Neural crest cell (in vitro differentiated cells): ENCODE results near the gene TDRD9. TPM values are rescaled to one million over a fixed set of nuclear protein-coding genes. Genes with fewer than 3 reads are reported as not detected.
"Not testable (repeated sequence)": the region's sequence is repeated elsewhere in the genome, so short reads cannot be mapped to it uniquely, and the experiment has no call there.

Experiments
- DNase-seq: peaks from one replicate; pipeline ENCODE4 v3.0.0; 2021; ENCODE audit warnings: low read depth, mixed read lengths, low spot score
- H3K27ac Mint-ChIP-seq: one replicate; pipeline ENCODE4 v1.8.0; 2021; ENCODE audit warnings: mild to moderate bottlenecking, mixed read lengths; ENCODE audit not compliant: unreplicated experiment
- H3K27me3 Mint-ChIP-seq: 2 replicates; pipeline ENCODE4 v1.8.0; 2021; ENCODE audit warnings: low read depth, mild to moderate bottlenecking, mixed read lengths
- H3K36me3 Mint-ChIP-seq: 2 replicates; pipeline ENCODE4 v1.8.0; 2021; ENCODE audit warnings: low read depth, mild to moderate bottlenecking, mixed read lengths
- H3K4me1 Mint-ChIP-seq: 2 replicates; pipeline ENCODE4 v1.8.0; 2021; ENCODE audit warnings: mixed read lengths
- H3K4me3 Mint-ChIP-seq: one replicate; pipeline ENCODE4 v1.8.0; 2021; ENCODE audit warnings: mild to moderate bottlenecking, mixed read lengths
- H3K9me3 Mint-ChIP-seq: 2 replicates; pipeline ENCODE4 v1.8.0; 2021; ENCODE audit warnings: mixed read lengths
- total RNA-seq: library from RNA; stranded (reverse); gene quantifications from 2 replicates; pipeline ENCODE4 v1.2.1, GENCODE V29; 2021
- TF ChIP-seq, protein P1 (sequence below): fragments of 200-600 bp; sonication (generic); conservative IDR thresholded peaks from 2 replicates; pipeline ENCODE4 v1.5.0; 2021; ENCODE audit warnings: antibody characterized with exemption, mild to moderate bottlenecking

The TDRD9 gene
- total RNA-seq, 1 donor from 2014 or later: not detected

DNA sequence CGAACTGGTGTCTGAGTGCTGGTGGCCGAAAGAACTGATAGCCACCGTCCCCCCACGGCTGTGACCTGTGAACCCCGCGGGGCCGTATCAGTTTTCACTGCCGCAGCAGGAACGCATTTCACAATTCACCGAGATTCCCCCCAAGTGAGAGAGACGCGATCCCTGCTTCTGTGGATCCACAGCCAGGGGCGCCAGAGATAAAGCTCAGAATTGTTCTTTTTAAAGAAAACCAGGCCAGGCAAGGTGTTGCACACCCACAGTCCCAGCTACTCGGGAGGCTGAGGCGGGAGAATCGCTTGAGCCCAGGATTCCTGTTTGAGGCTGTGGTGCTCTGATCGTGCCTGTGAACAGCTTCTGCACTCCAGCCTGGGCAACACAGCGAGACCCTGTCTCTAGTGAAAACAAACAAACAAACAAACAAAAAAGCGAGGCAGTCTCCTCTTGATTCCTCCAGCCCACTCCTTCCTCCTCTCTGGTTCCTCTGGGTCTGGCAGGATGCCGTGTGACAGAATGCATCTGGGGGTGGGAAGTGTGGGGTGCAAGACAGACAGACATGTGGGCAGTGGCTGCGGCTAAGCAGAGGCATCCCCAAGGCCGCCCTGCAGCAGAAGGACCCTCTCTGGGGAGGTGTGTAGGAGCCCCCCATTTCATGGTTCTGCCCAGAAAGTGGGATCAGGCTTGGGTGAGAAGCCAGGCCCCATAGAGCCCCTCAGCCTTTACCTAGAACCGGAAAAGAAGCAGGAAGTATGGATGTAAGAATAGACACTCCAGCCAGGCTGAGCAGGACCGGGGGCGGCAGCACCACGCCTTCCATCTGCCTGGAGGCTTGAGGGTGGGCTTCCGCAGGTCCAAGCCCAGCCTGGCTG lies 41.7 kb upstream of the TDRD9 start:
- Mint-ChIP-seq H3K27me3 (peaks cover 5% of the 10 kb centered on the region), H3K9me3 (no peaks in the 10 kb centered on the region), H3K27ac (no peak overlapping the region), H3K4me3 (no peak overlapping the region), H3K4me1 (peaks cover 8% of the 10 kb centered on the region), H3K36me3 (no peaks in the 10 kb centered on the region)
- no peak for DNase-seq
- TF ChIP-seq, protein P1, sequence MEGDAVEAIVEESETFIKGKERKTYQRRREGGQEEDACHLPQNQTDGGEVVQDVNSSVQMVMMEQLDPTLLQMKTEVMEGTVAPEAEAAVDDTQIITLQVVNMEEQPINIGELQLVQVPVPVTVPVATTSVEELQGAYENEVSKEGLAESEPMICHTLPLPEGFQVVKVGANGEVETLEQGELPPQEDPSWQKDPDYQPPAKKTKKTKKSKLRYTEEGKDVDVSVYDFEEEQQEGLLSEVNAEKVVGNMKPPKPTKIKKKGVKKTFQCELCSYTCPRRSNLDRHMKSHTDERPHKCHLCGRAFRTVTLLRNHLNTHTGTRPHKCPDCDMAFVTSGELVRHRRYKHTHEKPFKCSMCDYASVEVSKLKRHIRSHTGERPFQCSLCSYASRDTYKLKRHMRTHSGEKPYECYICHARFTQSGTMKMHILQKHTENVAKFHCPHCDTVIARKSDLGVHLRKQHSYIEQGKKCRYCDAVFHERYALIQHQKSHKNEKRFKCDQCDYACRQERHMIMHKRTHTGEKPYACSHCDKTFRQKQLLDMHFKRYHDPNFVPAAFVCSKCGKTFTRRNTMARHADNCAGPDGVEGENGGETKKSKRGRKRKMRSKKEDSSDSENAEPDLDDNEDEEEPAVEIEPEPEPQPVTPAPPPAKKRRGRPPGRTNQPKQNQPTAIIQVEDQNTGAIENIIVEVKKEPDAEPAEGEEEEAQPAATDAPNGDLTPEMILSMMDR: peak; percentile 36

DNA sequence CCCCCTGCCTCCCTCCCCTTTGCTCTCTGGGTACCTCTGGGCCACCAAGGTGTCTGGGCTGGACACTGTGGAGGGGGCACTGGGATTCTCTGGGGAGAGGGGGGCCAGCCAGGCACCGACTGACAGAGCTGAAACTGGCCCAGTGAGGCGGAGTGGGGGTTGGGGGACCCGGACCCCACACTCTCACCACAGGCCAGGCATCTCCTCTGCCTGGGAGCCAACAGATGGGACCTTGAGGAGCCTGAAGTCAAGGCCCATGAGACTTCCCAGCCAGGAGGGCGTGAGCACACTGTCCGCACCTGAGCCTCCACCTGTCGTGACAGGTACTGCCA lies 41.1 kb upstream of the TDRD9 start:
- peaks cover 8% of the 10 kb centered on the region for H3K4me1 Mint-ChIP-seq
- H3K27me3 Mint-ChIP-seq: peaks cover 5% of the 10 kb centered on the region
- TF ChIP-seq, protein P1: no peak
- H3K9me3 Mint-ChIP-seq: no peaks in the 10 kb centered on the region
- no peak overlapping the region for H3K27ac Mint-ChIP-seq
- no peaks in the 10 kb centered on the region for H3K36me3 Mint-ChIP-seq
- H3K4me3 Mint-ChIP-seq: no peak overlapping the region
- DNase-seq: no peak

DNA sequence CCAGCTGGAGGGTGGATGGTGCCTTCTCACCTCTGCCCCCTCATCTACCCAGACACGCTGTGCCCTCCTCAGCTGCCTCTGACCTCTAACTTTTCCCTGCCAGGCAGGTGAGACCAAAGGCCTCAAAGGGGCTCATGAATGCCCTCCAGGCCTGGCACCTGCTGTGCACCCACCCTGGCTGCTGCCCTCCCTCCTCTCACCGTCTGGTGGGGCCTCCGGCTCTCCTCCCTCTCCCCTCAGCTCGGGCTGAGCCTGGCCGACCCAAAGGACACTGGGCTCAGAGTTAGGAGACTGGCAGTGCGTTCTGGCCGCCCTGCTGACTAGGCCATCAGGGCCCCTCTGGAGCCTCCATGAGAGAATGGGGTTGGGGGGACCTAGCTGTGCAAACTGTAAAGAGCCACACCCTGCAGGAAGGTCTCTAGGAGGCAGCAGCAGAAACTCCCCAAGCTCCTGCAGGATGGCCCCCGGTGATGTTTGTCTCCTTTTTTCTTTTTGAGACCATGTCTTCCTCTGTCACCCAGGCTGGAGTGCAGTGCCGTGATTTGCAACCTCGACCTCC lies 40.6 kb upstream of the TDRD9 start:
- H3K9me3 Mint-ChIP-seq: no peaks in the 10 kb centered on the region
- TF ChIP-seq, protein P1: no peak
- H3K27ac Mint-ChIP-seq: no peak overlapping the region
- peaks cover 8% of the 10 kb centered on the region for H3K4me1 Mint-ChIP-seq
- no peaks in the 10 kb centered on the region for H3K36me3 Mint-ChIP-seq
- peaks cover 5% of the 10 kb centered on the region for H3K27me3 Mint-ChIP-seq
- DNase-seq: no peak
- no peak overlapping the region for H3K4me3 Mint-ChIP-seq

DNA sequence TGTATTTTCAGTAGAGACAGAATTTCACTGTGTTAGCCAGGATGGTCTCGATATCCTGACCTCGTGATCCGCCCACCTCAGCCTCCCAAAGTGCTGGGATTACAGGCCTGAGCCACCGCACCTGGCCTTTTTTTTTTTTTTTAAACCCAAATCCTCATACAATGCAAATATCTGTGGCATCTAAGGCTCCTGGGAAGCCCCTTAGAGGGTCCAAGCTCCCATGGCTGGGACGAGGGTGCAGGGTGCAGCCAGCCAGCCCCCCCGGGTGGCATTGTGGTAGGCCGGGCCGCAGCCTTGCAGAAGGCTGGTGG lies 39.3 kb upstream of the TDRD9 start:
- DNase-seq, H3K9me3 Mint-ChIP-seq, H3K36me3 Mint-ChIP-seq, H3K4me1 Mint-ChIP-seq, H3K27ac Mint-ChIP-seq, H3K27me3 Mint-ChIP-seq, H3K4me3 Mint-ChIP-seq: not testable (repeated sequence)

DNA sequence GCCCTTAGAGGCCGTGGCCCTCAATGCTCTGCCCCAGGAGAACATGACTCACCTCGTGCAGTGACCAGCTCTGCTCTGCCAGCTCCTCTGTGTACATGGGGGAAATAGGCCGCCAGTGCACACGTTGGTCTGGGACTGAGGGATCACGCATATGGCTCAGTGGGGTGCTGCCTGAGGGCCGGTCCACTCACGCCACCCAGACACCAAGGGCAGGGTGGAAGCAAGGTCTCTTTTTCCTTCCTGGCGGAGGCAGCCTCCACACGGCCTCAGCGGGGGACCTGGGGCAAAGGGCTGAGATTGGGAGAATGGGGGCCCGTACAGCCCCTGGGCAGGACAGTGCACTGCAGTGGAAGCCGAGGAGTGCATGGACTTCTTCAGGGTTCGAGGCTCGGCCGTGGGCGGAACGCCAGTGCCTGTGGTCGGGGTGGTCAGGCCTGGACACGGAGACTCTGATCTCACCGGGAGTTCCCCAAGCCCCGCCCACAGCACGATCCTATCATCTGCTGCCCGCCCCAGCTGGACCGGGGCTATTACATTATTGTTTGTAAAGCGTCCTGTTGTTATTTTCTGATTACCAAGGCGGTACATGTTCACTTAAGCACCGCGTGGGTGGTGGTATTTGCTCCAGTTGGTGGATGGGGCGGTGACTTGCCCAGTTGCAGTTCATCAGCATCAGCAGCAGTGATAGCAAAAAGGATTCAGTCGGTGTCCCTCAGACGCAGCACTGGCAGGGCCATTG lies 38.8 kb upstream of the TDRD9 start:
- no peak for DNase-seq
- Mint-ChIP-seq H3K4me3 (no peak overlapping the region), H3K27me3 (peaks cover 5% of the 10 kb centered on the region), H3K9me3 (no peaks in the 10 kb centered on the region), H3K4me1 (peaks cover 8% of the 10 kb centered on the region), H3K36me3 (no peaks in the 10 kb centered on the region), H3K27ac (no peak overlapping the region)
- TF ChIP-seq, protein P1: no peak

DNA sequence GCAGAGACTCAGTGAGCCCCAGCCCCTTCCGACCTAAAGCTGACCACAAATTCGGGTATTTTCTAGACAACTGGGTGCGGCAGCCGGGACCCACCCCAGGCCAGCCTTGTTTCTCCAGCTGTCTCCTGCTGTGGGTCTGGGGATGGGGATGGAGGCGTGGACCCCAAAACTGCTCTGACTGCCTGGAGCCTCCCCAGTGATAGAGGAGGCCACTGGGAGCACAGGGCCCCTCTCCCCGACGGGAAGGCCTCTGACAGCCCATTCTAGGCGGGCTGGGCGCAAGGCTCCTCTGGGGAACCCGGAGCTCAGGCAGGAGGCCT lies 38.2 kb upstream of the TDRD9 start:
- Mint-ChIP-seq H3K36me3 (no peaks in the 10 kb centered on the region), H3K4me1 (peaks cover 8% of the 10 kb centered on the region), H3K27ac (no peak overlapping the region), H3K9me3 (no peaks in the 10 kb centered on the region), H3K4me3 (no peak overlapping the region), H3K27me3 (peaks cover 5% of the 10 kb centered on the region)
- TF ChIP-seq, protein P1: no peak
- DNase-seq: no peak
